Neural cell (in vitro differentiated cells): Measurements from ENCODE around the gene ZNF554. TPM values are rescaled to one million over a fixed set of nuclear protein-coding genes. Genes with fewer than 3 reads are reported as not detected.

Source experiments
- H2AFZ ChIP-seq: fragments of 200-600, 300-800 bp; sonication (generic), shearing (Covaris generic); 2 replicates; pipeline ENCODE4 v1.6.0; 2014; ENCODE audit warnings: low read depth, mild to moderate bottlenecking, antibody characterized with exemption, low read length, moderate library complexity
- H3F3A ChIP-seq: fragments of 200-600 bp; shearing (Covaris generic); 2 replicates; pipeline ENCODE4 v1.6.1; 2016; ENCODE audit warnings: mild to moderate bottlenecking, moderate library complexity, mixed read lengths, antibody characterized with exemption, low read length; ENCODE audit not compliant: insufficient read depth, poor library complexity, severe bottlenecking
- H3K27ac ChIP-seq: fragments of 200-600, 300-800 bp; sonication (generic), shearing (Covaris generic); 2 replicates; pipeline ENCODE4 v1.5.1; 2014; ENCODE audit warnings: mild to moderate bottlenecking, low read length, moderate library complexity
- H3K27me3 ChIP-seq: fragments of 300-800, 200-600 bp; sonication (generic), shearing (Covaris generic); 2 replicates; pipeline ENCODE4 v1.6.0; 2014; ENCODE audit warnings: mild to moderate bottlenecking, low read depth, low read length, moderate library complexity; ENCODE audit not compliant: insufficient read depth
- H3K36me3 ChIP-seq: fragments of 300-800, 200-600 bp; sonication (generic), shearing (Covaris generic); 2 replicates; pipeline ENCODE4 v1.5.1; 2014; ENCODE audit warnings: mild to moderate bottlenecking, antibody characterized with exemption, low read length, moderate library complexity; ENCODE audit not compliant: insufficient read depth
- H3K4me2 ChIP-seq: fragments of 300-800, 200-600 bp; sonication (generic), shearing (Covaris generic); 2 replicates; pipeline ENCODE4 v1.6.0; 2014; ENCODE audit warnings: mild to moderate bottlenecking, low read length
- H3K4me3 ChIP-seq: fragments of 300-800, 200-600 bp; sonication (generic), shearing (Covaris generic); 2 replicates; pipeline ENCODE4 v1.5.1; 2014; ENCODE audit warnings: mild to moderate bottlenecking, low read length, moderate library complexity
- H3K79me2 ChIP-seq: fragments of 200-600 bp; shearing (Covaris generic); replicated peaks from 2 replicates; pipeline ENCODE4 v1.6.0; 2014; ENCODE audit warnings: mild to moderate bottlenecking, low read length, moderate library complexity; ENCODE audit not compliant: insufficient read depth
- H3K9ac ChIP-seq: fragments of 300-800, 200-600 bp; sonication (generic), shearing (Covaris generic); 2 replicates; pipeline ENCODE4 v1.6.1; 2016; ENCODE audit warnings: mild to moderate bottlenecking, low read length, mixed read lengths
- H3K9me2 ChIP-seq: fragments of 200-600 bp; shearing (Covaris generic); 2 replicates; pipeline ENCODE4 v1.6.1; 2016; ENCODE audit warnings: mild to moderate bottlenecking, low read length, mixed read lengths; ENCODE audit not compliant: insufficient read depth
- H3K9me3 ChIP-seq: fragments of 200-600, 300-800 bp; sonication (generic), shearing (Covaris generic); 2 replicates; pipeline ENCODE4 v1.6.1; 2016; ENCODE audit warnings: mild to moderate bottlenecking, mixed run types, low read length, moderate library complexity, mixed read lengths
- H4K20me1 ChIP-seq: fragments of 200-600 bp; shearing (Covaris generic); 2 replicates; pipeline ENCODE4 v1.6.1; 2016; ENCODE audit warnings: mild to moderate bottlenecking, mixed run types; ENCODE audit not compliant: insufficient read depth
- CTCF ChIP-seq: fragments of 450-650 bp; IDR thresholded peaks from 2 replicates; pipeline ENCODE4 v1.5.1; 2014; ENCODE audit warnings: antibody characterized with exemption, mild to moderate bottlenecking, moderate library complexity; ENCODE audit not compliant: poor library complexity, severe bottlenecking
- EP300 ChIP-seq: fragments of 450-650 bp; conservative IDR thresholded peaks from 2 replicates; pipeline ENCODE4 v1.6.1; 2014; ENCODE audit warnings: antibody characterized with exemption, mild to moderate bottlenecking, moderate library complexity; ENCODE audit not compliant: poor library complexity, severe bottlenecking
- EZH2 ChIP-seq: fragments of 200-600, 300-800 bp; shearing (Covaris generic), sonication (generic); IDR thresholded peaks from 2 replicates; pipeline ENCODE4 v1.6.1; 2014; ENCODE audit warnings: antibody characterized with exemption, low read length, borderline replicate concordance, mild to moderate bottlenecking; ENCODE audit not compliant: insufficient read depth, poor library complexity, severe bottlenecking
- MXI1 ChIP-seq: fragments of 450-650 bp; conservative IDR thresholded peaks from 2 replicates; pipeline ENCODE4 v1.6.1; 2014; ENCODE audit warnings: antibody characterized with exemption, mild to moderate bottlenecking; ENCODE audit not compliant: poor library complexity, severe bottlenecking
- POLR2AphosphoS5 ChIP-seq: IDR thresholded peaks from 2 replicates; pipeline ENCODE4 v1.6.1; 2012
- RAD21 ChIP-seq: fragments of 450-650 bp; conservative IDR thresholded peaks from 2 replicates; pipeline ENCODE4 v1.6.1; 2014; ENCODE audit warnings: antibody characterized with exemption, mild to moderate bottlenecking, moderate library complexity
- REST ChIP-seq: IDR thresholded peaks from 2 replicates; pipeline ENCODE4 v1.6.1; 2012; ENCODE audit warnings: borderline replicate concordance
- SMC3 ChIP-seq: fragments of 450-650 bp; conservative IDR thresholded peaks from 2 replicates; pipeline ENCODE4 v1.6.1; 2014; ENCODE audit warnings: antibody characterized with exemption, mild to moderate bottlenecking, moderate library complexity; ENCODE audit not compliant: poor library complexity
- TAF1 ChIP-seq: IDR thresholded peaks from 2 replicates; pipeline ENCODE4 v1.6.1; 2012; ENCODE audit warnings: low read depth
- polyA plus RNA-seq: library from polyadenylated mRNA; depleted of rRNA; stranded (reverse); fragments of >200 nt; gene quantifications from 2 replicates; pipeline ENCODE4 v1.2.3, GENCODE V29; 2014

Gene ZNF554
- polyA plus RNA-seq, 1 donor from 2014 or later: 22.5 TPM

GRCh38 chr19:2782936-2783780 is 36.5 kb upstream of the ZNF554 start, which contains the start of gene SGTA:
TSS of gene SGTA (minus strand) at chr19:2783273. CDS start at chr19:2769068, 14,205 bp downstream.
- peak within 1 kb of the TSS; percentile 29 for H2AFZ ChIP-seq

More at GRCh38 chr19:2782936-2783780, 36.5 kb upstream of the ZNF554 start, which contains the start of gene SGTA:
- Histone ChIP-seq H3K4me3 (peak within 1 kb of the TSS; percentile 93), H3K9me3 (no peaks in the 10 kb centered on the region), H3K9me2 (no peaks in the 10 kb centered on the region), H4K20me1 (no peaks in the 10 kb centered on the region), H3K9ac (peak within 1 kb of the TSS; percentile 90), H3F3A (peaks cover 9% of the 10 kb centered on the region), H3K79me2 (peaks cover 66% of the 10 kb centered on the region), H3K27me3 (no peaks in the 10 kb centered on the region), H3K27ac (peak within 1 kb of the TSS; percentile 88), H3K4me2 (peak within 1 kb of the TSS; percentile 93), H3K36me3 (no peaks in the 10 kb centered on the region)
- TF ChIP-seq SMC3 (peak; percentile 39), MXI1 (peak; percentile 97), POLR2AphosphoS5 (peak; percentile 88), EP300 (peak; percentile 66), REST (peak; percentile 52), RAD21 (peak; percentile 39), EZH2 (no peak), CTCF (peak; percentile 89), TAF1 (no peak)
